A172 (cell line): ENCODE measurements around the gene DACT2. TPM values are rescaled to one million over a fixed set of nuclear protein-coding genes. Genes with fewer than 3 reads are reported as not detected.
"Not testable (repeated sequence)": the region's sequence is repeated elsewhere in the genome, so short reads cannot be mapped to it uniquely, and the experiment has no call there.

Experiments
- DNase-seq: peaks from one replicate; pipeline ENCODE4 v3.0.0-alpha.2; 2015; ENCODE audit warnings: low spot score
- total RNA-seq: library from RNA; depleted of rRNA; stranded (reverse); fragments of >200 nt; shearing (Covaris generic); gene quantifications from 2 replicates; pipeline ENCODE4 v1.2.3, GENCODE V29; 2014

DACT2 gene
- total RNA-seq, 1 experiment from 2014 or later: not detected

DNA sequence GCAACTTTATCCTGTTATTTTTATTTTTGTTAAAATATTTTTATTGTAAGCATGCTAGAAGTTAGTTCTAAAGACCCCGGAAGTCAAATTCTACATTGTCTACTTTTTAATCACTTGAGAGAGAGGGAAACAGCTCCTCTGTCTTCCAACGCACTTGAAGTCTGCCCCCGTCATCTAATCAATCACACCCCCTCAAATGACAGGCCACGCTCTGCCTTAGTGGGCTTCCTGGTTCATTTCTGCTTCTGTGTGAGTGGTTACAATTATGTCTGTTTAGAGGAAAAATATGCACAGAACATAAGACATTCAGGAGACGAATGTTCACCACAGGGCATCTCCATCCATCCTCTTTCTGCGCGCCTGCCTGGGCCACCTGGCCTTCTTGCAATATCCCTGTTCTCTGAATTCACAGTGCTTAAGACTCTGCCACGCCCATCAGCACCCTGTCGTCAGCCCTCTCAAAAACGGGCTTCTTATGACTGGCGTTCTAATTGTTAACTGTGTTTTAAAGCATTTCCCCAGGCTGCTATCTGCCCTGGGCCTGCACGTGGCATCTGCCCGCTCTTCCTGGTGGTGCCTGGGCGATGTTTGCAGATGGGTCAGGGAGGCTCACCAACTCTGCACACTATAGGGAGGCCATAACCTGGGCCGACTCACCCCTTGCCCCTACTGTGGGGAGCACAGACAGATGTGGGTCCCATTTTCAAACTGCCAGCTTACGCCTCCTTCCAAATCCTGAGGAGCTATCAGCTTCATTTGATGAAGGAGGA lies 15.4 kb downstream of the DACT2 start:
- no peak for DNase-seq

GRCh38 chr6:168302534-168302933 lies 17.0 kb downstream of the DACT2 start:
- DNase-seq: no peak

DNA sequence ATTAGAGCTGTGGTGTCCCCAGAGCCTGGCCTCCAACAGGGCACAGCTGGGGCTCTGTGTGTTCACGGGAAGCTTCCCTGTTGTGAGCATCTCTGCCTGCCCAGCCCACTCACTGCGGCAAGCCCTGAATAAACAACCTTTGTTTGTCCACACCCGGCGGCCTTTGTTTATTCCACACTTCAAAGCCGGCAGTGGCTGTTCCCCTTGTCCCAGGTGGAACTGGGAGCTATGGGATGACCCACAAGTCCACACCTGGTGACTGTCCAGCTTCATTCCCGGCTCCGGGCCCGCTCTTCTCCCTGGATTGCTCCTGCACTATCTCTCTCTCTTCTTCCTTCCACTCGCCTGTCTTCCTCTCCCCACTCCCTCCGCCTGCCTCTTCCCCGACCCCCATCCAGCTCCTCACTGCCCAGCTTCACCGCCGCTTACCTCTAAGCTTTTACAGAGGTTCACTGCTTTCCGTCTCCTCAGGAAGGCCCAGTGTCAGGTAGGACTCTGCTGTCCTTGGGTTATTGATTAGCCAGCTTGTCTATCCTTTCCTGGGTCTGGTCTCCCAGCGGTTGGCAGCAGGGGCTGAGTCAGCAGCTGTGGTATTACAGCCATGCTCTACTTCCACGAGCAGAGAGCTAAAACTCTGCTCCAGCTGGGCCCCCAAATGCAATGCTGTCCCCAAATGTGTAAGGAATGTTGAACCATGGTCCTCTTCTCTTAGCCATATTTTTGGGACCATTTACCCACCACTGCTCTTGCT lies 17.8 kb downstream of the DACT2 start:
- DNase-seq: no peak

DNA sequence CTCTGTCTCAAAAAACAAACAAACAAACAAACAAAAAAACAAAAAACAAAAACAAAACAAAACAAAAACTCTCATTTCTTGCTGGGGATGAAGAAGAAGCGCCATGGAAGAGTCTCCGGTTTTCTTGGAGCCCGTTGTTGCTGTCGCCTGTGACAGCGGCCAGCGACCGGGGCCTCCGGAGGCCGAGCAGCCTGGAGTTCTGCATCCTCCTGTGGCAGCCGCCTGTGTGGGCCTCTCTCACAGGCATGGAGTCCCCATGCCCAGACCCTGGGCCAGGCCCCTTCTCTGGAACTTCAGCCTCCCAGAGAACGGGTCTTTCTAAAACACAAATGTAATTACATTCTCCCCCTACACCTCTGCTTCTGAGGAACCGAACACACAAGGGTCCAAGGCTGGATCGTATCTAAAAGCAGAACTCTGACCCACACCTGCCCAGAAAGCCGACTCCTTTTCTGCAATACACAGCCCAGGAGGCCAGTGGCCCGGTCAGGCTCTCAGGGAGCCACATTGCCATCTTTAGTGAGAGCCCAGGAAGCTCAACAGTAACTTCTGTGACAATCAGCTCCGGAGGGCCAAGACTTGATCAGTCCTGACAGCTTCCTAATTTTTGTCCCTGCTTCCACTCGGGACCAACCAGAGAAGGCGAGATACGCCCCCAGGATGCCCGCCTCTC lies 18.5 kb downstream of the DACT2 start:
- DNase-seq: no peak

GRCh38 chr6:168299541-168300511 lies 19.8 kb downstream of the DACT2 start:
- no peak for DNase-seq

DNA sequence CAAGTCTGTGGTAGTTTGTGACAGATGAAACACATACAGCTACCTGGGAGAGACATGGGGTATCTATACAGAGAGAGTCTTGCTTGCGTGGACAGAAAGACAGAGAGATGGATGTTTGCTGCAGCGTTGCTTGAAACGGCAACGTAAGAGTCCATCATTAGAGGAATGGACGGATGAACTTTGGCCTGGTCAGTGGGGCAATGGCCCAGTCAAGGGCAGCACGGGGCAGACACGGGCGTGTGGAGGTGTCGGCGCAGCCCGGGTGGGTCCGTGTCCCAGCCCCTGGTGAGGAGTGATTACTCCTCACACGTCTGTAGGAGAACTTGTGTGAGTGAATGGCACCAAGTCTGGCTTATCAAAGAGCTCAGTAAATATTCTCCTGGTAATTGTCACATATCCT lies 21.9 kb downstream of the DACT2 start:
- DNase-seq: no peak

GRCh38 chr6:168294901-168295300 lies 24.7 kb downstream of the DACT2 start:
- no peak for DNase-seq

- DNase-seq: no peak
Observed at GRCh38 chr6:168293636-168294530, 25.7 kb downstream of the DACT2 start.

DNA sequence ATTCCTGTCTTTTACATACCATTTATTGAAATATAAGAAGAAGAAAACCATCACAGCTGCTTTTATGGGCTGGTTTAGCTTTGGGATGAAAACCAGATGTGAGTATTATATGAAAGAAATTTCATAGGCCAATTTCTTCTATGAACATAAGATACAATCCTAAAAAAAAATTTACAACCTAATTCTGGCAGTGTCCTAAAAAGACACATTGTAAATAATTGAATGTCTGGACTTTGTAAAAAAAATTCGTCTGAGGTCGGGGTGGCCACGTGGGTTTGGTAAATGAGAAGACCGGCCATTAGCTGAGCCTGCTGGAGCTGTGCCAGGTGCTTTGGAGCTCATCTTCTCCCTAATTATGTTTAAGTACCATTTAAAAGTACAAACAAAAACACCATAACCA lies 26.8 kb downstream of the DACT2 start:
- no peak for DNase-seq

GRCh38 chr6:168291450-168291849 lies 28.1 kb downstream of the DACT2 start:
- DNase-seq: no peak

DNA sequence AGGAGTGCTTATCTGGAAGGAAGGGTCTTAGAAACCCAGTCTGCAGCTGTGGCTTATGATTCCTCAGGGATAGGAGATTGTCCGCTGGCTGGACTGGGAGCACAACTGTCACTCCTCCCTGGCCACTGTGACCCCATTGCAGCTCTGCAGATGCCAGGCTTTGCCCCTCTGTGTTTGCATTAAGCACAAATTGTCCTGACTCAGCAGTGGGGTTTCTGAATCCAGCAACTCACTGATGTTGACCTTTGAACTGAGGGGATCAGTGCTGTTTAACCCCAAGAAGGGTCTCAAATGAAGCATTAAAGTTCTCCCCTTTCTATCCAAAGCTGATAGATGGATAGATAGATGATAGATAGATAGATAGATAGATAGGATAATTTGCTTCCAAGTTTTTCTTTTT lies 29.5 kb downstream of the DACT2 start:
- DNase-seq: no peak

DNA sequence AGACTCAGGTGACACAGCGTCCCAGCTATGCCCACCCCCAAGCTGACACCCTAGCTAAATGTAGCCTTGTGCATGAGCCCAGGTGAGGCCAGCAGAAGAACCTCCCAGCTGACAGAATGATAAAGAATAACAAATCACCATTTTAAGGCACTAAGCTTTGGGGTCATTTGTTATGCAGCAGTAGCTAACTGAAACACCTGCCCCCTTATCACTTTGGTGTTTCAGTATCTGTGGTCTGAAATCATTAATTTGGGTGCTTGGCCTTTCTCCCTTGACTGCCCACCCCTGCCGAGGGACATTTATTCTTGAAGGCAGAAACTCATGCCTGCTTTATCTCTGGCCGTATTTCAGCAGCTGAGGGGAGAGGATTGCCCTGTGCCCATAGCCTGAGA lies 30.0 kb downstream of the DACT2 start:
- DNase-seq: no peak

- DNase-seq: no peak
Observed at GRCh38 chr6:168288781-168289570, 30.6 kb downstream of the DACT2 start.

DNA sequence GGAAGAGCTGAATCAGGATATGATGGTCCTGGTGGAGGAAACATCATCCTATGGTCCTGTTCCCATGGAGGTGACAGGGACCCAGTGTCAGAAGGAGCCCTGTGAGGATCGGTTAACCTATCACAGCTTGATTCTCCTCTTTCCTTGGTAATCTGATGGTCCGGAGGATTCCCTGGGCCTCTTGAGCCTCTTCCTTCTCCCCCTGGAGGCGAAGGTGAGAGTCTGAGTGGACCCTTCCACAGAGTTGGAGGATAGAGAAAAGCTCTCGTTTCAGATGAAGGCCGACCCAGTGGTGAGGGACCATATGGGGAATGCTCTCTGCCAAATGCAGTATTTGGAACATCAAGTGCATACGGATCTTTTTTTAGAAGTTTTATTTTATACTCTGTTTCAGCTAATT lies 32.1 kb downstream of the DACT2 start:
- not testable (repeated sequence) for DNase-seq

GRCh38 chr6:168286771-168287446 lies 32.7 kb downstream of the DACT2 start:
- not testable (repeated sequence) for DNase-seq

DNA sequence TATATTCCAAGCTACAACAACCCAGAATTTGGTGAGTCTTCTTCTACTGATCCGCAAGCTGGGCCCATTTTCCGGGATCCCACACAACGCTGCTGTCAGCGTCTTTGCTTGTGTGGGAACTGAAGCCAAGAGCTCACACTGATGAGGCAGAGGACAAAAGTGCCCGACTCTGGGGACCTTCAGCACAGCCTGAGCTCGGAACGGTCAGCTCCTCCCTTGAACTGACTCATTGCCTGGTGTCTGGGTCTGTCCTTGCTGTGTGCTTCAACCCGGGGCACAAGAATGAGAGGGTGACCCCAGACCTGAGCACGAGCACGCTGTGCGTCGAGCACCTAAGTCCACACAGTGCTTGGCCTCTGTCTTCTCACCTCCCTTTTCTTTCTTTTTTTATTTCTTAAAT lies 33.5 kb downstream of the DACT2 start:
- no peak for DNase-seq

DNA sequence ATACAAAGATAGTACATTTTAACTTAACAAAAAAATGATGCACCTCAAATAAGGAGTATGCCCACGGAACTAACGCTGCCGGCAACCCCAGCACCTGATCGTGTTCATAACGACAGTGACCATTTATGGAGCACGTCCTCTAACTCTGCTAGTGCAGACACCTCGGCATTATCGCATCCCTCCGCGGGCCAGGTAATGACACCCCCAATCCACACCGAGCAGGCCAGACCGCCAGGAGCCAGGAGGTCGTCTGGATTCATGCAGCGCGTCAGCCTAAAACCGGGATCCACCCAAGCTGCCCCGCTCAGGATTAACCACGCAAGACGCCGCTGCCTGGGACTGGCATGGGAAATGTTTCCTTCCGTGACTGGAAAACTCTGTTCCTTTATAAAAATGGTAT lies 34.1 kb downstream of the DACT2 start:
- no peak for DNase-seq

DNA sequence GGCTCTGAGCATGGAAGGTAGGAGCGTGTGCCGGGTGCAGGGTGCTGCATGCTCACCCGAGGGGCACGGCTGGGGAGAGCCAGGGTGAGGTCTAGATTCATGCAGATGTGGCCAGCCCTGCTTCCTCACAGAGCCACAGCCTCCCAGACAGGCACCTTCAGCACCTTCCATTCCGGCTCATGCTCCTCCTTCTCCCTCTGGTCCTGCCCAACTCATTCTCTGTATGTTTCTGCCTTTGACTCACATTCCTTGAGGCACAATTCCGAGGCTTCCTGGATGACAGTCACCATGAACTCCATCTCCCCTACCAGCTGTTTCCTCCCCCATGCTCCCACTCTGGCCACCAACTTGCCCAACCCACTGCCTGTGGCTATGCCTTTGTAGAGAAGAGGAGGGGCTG lies 35.4 kb downstream of the DACT2 start:
- no peak for DNase-seq

DNA sequence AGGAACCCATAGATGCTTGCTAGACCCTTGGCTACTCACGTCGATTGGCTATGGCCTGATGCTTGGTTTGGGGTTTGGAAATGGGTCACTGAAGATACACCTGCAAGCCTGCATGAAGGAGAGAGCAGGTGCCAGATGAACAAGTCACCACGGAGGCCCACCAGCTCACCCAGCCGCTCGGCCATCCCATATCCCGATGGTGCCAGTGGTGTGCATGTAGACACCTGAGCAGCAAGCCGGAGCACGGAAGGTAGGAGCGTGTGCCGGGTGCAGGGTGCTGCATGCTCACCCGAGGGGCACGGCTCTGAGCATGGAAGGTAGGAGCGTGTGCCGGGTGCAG lies 35.9 kb downstream of the DACT2 start:
- DNase-seq: no peak
